A673 (cell line): ENCODE measurements around the gene NCAPD3.

Experiments used
- EZH2 ChIP-seq: fragments of 200-600 bp; sonication (generic); IDR thresholded peaks from 2 replicates; pipeline ENCODE4 v1.6.1; 2017; ENCODE audit warnings: borderline replicate concordance, low read depth, mild to moderate bottlenecking, mixed read lengths, antibody characterized with exemption, low read length; ENCODE audit not compliant: poor library complexity, severe bottlenecking
- TF ChIP-seq, protein P1 (sequence below): fragments of 300-800, 200-600 bp; sonication (generic); conservative IDR thresholded peaks from 2 replicates; pipeline ENCODE4 v1.5.1; 2017; ENCODE audit warnings: low read depth, mild to moderate bottlenecking, antibody characterized with exemption, low read length, moderate library complexity, mixed read lengths

DNA sequence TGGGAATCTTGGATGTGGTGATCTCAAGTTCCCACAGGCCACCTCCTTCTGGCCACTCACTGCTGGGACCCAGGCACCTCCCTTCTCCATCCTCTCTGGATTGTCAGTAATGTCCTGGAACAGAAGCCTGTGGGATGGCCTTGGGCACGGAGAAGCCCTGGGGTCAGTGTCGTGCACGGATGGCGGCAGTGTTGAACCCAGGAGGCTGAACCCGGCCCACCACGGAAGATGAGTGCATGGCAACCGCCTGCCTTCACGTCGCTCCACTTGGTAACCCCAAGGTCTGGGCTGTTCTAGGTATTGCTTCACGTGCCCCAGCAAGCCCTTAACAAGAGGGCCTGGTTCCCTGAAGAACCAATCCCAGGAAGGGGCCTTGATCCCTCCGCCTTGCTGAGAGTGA is 22.3 kb upstream of the NCAPD3 start:
- TF ChIP-seq, protein P1, sequence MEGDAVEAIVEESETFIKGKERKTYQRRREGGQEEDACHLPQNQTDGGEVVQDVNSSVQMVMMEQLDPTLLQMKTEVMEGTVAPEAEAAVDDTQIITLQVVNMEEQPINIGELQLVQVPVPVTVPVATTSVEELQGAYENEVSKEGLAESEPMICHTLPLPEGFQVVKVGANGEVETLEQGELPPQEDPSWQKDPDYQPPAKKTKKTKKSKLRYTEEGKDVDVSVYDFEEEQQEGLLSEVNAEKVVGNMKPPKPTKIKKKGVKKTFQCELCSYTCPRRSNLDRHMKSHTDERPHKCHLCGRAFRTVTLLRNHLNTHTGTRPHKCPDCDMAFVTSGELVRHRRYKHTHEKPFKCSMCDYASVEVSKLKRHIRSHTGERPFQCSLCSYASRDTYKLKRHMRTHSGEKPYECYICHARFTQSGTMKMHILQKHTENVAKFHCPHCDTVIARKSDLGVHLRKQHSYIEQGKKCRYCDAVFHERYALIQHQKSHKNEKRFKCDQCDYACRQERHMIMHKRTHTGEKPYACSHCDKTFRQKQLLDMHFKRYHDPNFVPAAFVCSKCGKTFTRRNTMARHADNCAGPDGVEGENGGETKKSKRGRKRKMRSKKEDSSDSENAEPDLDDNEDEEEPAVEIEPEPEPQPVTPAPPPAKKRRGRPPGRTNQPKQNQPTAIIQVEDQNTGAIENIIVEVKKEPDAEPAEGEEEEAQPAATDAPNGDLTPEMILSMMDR: no peak
- TF ChIP-seq EZH2: no peak
